Measurements from ENCODE around the gene PLXDC2.
A peak's percentile ranks its signal among the peaks of the same experiment; 100 is the strongest.

PLXDC2 gene

DNA sequence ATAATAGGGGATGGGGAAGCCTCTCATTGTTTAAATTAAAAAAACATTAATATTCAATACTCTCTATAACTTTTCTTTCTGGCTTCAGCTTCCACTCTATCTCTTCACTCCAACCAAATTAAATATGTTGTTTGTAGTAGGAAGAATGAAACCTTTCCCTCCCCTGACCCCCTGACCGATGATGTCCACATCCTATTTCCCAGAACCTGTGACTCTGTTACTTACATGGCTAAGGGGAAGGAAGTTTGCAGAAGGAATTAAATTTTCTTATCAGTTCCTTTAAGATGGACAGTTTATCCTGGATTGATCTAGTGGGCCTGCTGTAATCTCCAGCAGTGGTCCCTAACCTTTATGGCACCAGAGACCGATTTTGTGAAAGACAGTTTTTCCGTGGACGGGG, 130.0 kb downstream of the PLXDC2 start:
- no peak for DNase-seq

DNA sequence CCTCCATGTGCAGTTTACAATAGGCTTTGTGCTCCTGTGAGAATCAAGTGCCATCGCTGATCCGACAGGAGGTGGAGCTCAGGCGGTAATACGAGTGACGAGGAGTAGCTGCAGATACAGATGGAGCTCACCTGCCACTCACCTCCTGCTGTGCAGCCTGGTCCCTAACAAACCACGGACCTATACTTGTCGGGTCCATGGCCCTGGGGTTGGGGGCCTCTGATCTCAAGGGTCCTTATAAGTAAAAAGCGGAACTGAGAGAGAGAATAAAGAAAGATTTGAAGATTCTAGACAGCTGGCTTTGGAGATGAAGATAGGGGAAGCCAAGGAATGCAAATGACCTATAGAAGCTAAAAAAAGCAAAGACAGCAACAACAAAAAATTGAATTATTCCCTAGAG, 130.6 kb downstream of the PLXDC2 start:
- no peak for DNase-seq

DNA sequence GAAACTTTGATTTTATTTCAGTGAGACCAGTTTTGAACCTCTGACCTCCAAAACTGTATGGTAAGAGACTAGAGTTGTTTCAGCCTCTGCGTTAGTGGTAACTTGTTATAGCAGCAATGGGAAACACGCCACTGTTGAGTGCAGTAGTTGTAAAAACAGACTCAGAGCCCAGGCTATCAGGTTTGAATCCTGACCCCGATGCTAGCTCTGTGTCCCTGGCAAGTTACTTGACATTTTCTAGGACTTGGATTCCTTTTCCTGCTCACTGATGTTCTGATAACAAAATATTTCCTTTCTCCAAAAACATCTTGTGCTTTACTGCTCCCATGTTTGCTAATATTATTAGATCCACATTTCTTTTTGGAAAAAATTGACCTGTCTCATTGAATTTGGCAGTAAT, 131.0 kb downstream of the PLXDC2 start:
- DNase-seq, result peak; percentile 39

DNA sequence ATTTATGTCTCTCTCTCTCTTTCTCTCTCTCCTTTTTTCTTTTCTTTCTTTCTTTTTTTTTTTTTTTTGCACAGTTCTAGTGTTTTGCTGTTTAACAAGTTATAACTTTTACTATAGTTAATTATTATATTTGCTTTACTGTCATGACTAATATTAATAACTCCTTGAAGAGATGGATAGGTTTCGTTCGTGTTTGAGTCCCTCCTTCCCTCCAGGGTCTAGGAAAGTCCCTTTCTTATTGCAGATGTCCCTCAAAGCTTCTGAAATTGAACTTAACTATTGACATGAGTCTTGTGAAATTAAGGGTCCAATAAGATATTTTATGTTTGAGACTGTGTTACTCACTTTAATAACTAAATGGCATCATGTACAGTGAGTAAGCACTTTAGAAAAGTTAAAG, 131.4 kb downstream of the PLXDC2 start:
- no peak for DNase-seq

DNA sequence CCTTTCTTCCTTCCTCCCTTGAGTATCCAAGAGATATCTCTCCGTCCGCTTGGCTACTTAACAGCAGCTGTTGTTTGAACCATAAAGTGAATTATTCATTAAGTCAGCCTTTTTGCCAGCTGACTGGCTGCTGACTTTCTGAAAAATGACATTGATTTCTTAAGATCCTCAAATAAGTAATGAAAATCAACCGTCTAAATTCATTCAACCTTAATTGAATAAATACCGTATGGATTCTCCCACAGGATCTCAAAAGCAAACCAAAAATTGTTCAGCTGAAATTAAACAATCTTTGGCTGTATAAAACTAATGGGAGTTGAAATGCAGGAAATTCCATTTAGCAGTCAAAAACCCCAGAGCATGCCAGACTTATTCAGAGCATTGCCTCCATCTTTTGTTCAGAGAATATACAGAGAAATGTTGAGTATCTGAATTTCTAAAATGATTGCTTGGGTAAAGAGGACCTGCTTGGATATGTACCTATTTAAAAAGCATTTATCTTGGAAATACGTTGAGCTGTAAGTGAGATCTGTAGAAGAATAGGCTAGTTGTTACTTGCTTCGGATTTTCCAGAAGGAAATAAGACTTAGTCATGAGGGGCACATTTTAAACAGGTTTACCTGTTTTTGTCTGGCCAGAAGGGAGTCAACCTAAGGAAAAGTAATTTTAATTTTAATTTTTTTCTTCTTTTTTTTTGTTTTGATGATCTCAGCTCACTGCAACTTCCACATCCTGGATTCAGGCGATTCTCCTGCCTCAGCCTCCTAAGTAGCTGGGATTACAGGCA, 136.2 kb downstream of the PLXDC2 start:
- DNase-seq, result no peak

DNA sequence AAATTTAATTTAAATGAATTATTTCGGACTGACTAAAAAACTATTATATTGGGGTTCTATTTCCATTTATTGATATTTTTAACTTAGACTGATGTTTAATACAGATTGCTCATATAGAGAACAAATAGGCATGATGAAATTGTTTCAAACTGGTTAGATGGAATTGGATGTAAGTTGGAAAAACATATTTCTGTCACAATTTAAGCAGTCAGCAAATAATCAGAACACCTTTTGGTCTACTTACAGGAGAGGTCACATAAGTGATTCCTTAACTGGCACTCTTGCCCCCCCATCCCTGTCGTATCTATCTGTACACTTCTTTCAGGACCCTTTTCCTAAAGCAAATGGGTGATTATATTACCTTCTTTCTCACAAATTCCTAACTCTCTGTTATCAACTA, 138.4 kb downstream of the PLXDC2 start:
- no peak for DNase-seq

DNA sequence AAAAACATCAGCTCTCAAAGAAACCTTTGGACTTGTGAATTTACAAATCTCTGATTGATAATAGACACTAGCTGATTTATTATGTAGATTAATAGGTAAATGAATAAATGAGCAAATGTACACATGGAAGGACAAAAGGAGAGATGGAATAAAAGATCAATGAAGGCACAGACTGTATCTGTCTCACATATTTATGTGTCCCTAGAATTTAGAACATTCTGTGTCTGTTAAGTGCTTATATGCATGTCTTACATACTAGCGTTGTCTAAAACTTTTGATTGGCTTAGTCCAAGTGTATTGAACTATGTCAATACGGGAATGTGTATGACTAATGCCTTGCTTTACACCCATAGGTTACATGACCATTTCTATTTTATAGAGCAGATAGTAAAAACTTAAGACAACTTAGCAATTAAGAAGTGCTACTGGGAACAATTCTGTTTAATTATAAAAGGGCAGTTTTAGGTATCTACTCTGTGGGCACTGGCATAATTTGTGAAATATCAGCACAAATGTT, 140.3 kb downstream of the PLXDC2 start:
- DNase-seq, result no peak

DNA sequence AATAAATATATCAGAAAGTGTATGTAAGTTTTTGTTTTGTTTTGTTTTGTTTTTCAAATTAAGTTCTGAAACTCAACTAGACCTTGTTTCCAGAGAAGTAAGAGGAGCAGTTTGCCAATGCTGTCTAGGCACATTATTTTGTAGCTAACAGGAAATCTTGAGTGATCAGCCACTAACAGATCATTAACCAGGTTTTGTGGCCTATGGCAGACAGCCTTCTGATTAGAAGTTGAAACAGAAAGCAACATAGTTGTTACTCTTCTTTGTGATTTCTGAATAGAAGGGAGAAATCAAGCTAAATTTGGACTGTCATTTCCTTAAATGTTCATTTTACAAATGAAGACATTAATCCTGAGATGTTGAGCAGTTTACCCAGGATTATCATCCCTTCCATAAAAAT, 142.6 kb downstream of the PLXDC2 start:
- no peak for DNase-seq

DNA sequence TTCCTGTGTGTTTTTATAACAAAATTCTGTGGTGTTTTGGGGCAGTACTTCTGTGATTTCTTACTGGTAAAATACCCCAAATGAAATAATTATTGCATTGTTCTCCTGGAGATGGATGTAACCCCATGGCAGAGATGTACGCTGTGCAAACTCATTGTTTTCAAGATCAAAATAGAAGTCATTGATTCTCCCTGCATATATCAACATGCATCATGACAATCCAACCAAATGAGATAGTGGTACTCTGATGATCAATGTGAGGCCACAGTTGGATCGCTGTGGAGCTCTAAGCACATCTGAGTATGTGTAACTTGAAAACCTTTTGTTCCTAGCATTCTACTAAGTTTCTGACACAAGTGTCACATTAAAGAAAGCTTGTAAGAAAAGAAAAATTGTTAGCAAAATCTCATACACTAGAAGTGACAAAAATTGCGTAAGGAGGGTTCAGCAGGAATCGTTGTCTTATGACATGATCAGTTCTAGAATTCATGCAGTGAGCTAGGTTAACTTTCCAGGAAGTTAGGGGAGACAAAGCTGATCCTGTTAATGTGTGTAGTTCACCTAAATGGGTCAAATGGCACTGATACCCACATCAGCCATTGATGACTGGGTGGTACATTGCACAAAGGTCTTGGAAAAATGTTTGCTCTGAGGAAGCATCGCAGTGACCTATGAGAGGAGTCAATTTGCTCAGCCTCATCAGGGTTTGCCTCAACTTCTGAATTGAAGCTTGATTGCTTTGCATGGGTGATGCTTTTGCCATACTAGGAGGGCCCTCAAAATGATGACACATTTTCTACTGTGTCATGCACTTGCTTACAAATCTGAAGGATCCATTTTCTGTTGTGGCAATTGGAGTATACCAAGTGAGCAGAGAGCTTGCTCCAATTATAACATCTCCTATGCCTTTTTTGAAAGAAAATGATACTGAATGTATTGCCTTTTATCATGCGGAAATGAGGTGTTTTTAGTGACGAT, 145.1 kb downstream of the PLXDC2 start:
- no peak for DNase-seq

DNA sequence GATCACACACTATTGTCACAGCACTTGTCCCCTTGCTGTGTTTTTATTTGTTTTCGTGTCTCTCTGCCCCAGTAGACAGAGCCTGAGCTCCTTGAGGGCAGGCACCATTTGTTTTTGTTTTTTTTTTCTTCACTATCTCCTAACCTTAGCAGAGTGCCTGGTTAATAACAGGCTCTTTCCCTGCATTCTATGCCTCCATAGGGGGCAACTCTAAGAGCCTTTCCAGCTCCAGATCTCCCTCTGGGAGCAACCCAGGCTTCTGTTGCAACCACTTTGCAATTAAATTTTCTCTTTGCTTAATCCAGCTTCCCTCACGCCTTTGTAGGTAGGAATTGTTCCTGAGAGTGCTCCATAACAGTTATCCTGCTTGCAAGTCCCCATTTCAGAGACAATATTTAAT, 148.4 kb downstream of the PLXDC2 start:
- DNase-seq, result no peak

DNA sequence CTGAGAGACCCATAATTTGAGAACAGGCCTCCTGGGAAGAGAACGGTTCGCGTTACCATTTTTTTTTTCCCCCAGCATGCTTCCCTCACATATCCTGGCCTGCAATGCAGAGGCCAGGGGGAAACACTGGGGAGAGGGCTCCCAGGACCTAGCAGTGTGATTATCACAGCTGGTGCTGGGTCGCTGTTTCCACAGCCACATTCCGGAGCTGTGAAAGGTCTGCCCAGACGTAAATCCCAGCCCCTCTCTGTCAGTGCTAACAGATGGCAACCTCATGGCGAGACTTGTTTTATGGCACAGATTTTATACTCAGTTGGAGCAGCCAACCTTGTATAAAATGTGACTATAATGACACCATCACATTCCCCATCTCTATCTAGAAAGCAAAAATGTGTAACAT, 150.5 kb downstream of the PLXDC2 start:
- peak; percentile 65 for DNase-seq

DNA sequence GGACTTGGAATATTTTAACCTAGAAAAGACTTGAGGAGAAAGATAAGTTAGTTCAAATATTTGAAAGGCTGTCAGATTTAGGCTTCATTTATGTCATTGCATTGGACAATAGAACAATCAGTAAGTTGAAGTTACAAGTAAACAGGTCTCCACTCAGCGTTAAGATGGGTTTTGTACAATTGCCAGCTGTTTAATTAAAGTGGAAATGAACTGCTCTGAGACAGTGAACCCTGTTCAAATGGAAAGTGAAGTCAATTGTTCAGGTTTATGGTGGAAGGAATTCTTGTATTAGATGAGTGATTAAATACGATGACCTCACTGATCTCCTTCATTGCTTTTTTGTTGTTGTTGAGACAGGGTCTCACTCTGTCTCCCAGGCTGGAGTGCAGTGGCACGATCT, 151.7 kb downstream of the PLXDC2 start:
- no peak for DNase-seq

DNA sequence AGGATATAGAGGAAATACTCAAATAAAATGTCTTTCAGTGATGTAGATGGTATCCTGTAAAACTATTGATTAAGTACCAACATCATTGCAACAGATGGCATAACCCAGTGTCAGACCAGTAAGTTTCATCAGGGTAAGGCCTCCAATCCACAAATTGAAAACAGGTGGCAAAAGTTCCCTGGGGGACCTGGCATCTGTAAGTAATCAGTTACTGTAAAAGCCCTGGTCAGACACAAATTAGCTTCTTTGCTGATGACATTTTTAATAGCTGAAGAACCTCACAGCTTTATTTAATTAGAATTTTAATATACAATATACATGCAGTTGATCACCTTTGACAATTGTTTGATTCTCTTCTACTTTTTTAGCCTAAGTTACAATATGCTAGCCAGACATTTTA, 152.5 kb downstream of the PLXDC2 start:
- no peak for DNase-seq

DNA sequence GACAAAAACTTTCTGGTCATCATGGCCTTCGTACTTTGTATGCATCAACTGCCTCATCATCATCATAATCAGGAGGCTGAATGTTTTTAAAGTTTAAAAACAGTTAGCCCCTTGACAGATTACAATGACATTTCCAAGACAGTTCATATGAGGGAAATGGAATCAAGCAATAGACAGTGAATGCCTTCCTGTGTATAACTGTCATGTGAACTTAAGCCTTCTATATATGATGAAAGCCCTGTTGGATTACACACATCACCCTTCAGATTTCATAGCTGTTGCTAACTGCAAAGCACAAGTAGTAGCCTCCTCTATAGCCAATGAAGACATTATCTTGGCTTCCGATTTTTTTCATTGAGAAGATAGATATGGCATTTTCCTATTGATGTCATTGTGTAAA, 154.0 kb downstream of the PLXDC2 start:
- DNase-seq, result no peak

DNA sequence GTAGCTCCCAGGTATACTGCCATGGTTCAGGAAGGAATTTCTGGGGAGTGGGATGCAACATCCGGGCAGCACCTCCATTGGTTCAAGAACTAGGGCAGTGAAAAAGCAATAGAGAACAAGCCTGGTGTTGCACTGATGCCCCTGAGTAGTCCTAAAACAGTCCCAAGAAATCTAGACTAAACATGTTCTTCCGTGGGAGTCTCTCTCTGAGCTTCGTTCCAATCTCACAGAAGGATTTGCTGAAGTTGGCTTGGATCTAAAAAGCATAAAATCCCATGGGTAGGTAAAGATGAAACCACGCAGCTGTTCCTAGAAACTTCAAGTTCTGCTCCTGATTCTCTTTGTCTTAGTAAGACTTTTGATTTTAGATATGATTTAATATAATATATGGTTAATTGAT, 154.5 kb downstream of the PLXDC2 start:
- DNase-seq, result no peak

DNA sequence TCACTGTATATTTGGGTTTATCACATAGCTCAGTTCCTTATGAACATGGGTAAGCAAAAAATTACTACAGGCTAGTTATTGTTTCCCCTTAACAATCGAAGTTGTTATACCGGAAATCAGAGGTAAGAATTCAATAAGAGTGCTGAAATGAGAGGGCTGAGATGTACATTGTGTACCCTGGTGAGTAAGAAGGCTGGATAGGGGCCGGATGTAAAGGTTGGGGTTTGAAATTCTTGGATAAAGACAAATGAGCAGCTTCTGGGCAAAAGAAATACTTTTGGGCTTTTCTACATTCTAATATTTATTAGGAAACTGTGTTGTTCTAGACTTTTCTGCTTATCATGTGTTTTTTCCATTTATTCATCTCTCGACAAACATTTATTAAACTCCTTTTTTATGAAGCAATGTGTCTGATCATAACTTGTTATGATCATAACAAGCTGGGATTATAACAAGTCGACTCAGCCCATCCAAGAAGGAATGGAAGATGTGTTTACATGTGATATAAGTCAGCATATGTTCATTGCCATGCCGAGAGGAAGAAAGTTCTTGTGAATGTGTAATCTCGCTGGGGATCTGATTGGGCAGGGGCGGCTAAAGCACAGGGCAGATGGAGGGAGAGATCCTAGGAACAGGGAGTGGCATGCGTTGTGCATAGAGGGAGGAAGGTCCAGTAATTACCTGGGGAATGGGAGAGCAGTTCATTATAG, 155.3 kb downstream of the PLXDC2 start:
- no peak for DNase-seq

DNA sequence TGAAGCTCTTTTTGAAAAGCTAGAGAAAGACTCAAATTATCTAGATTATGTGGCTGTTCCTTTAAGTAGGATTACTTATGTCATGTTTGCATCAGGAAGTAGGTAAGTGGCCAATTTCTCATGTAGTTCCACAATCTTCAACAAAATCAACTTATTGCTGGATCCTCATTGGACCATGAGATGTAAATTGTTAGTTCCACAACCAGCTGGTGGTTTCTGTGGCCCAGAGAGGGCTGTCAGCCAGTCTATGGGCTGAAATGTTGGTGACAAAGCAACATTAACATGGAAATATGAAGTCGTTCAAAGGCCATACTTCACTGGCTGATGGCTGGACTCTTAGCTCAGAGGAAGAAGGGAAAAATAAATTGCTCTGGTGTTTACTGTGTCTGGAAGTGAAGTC, 157.9 kb downstream of the PLXDC2 start:
- peak; percentile 44 for DNase-seq

DNA sequence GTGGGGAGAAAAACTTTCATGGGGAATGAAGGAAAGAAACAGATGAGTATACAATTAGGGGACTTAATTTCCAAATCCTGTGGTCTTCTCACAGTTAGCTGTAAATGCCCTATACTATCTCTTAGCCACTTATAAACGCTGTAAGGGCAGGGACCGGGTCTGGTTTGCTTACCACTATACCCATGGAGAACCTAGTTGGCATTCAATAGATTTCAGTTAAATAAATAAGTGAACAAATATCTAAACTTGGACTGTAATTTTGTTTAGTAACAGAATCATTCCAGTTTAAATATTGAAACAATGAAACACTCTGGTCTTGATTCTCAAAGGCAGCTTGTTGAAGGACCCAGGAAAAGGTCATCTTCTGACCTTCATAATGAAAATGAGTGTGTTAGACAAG, 158.3 kb downstream of the PLXDC2 start:
- no peak for DNase-seq

DNA sequence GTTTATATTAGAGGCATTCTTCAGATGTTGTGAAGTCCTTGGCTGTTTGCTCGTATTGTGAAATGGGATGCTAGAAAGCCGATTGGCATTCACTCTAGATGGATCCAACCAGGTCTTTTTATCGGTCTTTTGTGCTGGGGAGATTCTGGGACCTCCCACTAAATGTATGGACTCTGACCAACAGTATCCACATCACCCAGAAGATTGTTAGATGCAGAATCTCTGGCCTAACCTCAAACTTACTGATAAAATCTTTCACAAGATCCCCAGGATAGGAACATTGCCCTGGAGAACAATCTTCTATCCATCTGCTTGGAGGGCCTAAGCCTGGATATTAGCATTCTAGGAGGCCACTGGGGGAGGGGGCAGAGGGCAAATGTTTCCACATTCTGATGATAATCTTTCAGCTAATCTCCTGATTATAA, 160.9 kb downstream of the PLXDC2 start:
- DNase-seq, result no peak

DNA sequence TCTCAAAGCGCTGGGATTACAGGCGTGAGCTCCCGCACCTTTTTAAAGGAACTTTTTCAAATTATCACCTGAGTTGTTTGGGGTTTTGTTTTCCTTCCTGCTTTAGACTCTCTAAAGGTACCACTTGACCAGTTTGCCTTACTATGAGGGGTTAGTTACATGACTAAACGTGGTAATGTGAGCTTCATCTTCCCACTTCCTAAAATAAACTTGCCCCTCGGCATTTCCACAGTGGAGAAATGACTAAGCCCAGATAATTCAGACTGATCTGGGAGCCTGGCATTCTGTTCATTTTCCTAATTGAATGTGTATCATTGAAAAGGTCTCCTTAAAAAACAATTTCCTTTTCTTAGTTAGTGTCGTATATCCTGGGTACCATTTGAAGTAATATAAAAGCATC, 163.4 kb downstream of the PLXDC2 start:
- no peak for DNase-seq

DNA sequence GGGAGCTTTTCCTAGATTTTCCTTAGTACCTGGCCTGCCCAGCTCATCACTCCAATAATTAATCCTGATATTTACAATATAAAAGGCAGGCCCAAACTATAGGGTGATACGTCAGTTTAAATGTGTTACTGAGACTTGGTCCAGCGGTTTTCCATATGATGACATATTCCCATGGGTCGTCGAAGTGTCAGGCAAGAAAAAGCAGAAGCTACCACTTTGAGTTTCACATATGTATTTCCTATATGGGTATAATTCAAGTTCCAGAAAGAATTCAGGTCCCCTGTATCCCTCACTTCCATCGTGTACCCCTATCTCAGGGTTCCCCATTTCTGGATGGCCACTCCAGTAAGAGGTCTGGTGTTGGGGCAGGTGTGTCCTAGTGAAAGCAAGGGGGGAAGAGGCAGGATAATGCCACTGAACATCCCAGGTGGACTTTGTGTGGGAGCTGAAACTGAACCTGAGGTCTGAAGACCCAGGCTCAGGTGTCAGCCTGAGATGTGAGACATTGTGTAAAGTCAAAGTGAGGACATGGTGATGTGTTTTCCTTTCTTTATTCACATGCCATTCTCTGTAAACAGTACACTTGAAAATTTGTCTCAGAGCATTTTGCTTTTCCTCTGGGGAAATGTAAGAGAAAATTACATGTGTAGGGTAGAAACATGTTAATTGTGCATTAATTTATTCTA, 167.8 kb downstream of the PLXDC2 start:
- DNase-seq, result no peak

DNA sequence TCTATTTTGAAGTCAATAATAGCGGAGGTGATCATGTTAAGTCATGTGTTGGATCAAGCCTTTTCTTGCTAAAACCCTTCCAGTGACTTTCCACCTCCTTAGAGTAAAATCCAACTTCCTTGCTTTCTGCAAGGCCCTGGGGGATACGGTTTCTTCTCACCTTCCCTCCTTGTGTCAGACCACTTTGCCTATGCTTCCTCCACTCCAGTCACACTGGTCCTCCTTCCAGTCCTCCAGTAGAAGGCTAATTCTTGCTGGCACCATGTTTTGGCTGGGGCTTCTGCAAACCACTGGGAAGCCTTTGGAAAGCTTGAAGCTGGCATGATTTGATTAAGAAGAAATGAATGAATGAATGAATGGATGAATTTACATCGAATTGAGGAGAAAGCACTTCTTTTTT, 169.5 kb downstream of the PLXDC2 start:
- DNase-seq, result no peak

DNA sequence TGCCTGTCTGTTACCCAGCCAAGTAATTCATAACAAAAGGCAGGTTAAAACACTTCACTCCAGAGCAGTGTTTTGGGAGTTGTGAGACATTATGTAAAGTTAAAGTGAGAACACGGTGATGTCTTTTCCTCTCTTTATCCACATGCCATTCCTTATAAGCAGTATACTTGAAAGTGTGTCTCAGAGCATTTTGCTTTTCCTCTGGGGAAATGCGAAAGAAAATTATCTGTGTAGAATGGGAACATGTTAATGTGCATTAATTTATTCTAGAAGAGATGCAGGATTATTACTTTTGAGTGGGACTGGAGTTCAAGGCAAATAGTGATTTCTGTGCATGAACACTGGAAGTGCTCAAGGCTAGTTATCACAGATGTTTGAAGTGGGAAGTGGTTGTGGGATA, 170.4 kb downstream of the PLXDC2 start:
- DNase-seq, result no peak
